GM12878 (cell line): Measurements from ENCODE around the gene LTBP4. TPM values are rescaled to one million over a fixed set of nuclear protein-coding genes. Genes with fewer than 3 reads are reported as not detected.

Source experiments
- ATAC-seq: fragments of 200-7000 bp; cut with Tn5 transposase; 3 replicates; pipeline ENCODE4 v1.9.1; 2020; ENCODE audit warnings: mild to moderate bottlenecking, moderate library complexity
- BruUV-seq: library from RNA; stranded (reverse); fragments of 400-500 nt; replicated peaks from 2 replicates; lab custom pipeline; 2021; lab: Mats Ljungman, UMichigan
- CTCF ChIA-PET: fragments of 300-600 bp; sonication (Branson Sonifier 250); formaldehyde crosslinking; extraction: SDS; loops from one replicate; lab custom pipeline; 2021; ENCODE audit warnings: inconsistent platforms; lab: Yijun Ruan, JAX
- POLR2A ChIA-PET: fragments of 350-600 bp; formaldehyde crosslinking; extraction: SDS; loops from one replicate; lab custom pipeline; 2021; ENCODE audit warnings: inconsistent platforms; lab: Charles Lee
- RAD21 ChIA-PET: fragments of 300-600 bp; sonication (Branson Sonifier 250); formaldehyde crosslinking; loops from one replicate; lab custom pipeline; 2023; ENCODE audit warnings: antibody characterized with exemption; ENCODE audit not compliant: unreplicated experiment; lab: Charles Lee
- SMC1A ChIA-PET: fragments of 300-600 bp; sonication (Branson Sonifier 250); formaldehyde crosslinking; loops from one replicate; lab custom pipeline; 2023; ENCODE audit not compliant: unreplicated experiment, uncharacterized antibody; lab: Charles Lee
- DNase-seq: peaks from one replicate; pipeline ENCODE4 v3.0.0-alpha.2; 2011; ENCODE audit warnings: low read depth, low spot score
- FAIRE-seq: peaks from 3 replicates; lab custom pipeline; 2011; peaks lifted over from hg19 to GRCh38; lab: Jason Lieb, UNC
- H2AFZ ChIP-seq: 2 replicates; pipeline ENCODE4 v1.6.0; 2011; ENCODE audit warnings: low read depth, low read length, control low read depth; ENCODE audit not compliant: control insufficient read depth
- H3K27ac ChIP-seq: 2 replicates; pipeline ENCODE4 v1.5.1; 2011; ENCODE audit warnings: control low read depth; ENCODE audit not compliant: control insufficient read depth, insufficient read depth
- H3K27me3 ChIP-seq, 2 experiments: replicated peaks in 1 of 2; 2 replicates each; pipeline versions ENCODE4 v1.6.0 to v1.6.1; 2011; ENCODE audit warnings: low read length in 1 of 2; ENCODE audit not compliant: control insufficient read depth in 2 of 2, insufficient read depth in 2 of 2
- H3K36me3 ChIP-seq, 2 experiments: 2 replicates each; pipeline ENCODE4 v1.5.1; 2011; ENCODE audit warnings: low read length in 1 of 2; ENCODE audit not compliant: control insufficient read depth in 2 of 2, insufficient read depth in 2 of 2
- H3K4me1 ChIP-seq: 2 replicates; pipeline ENCODE4 v1.6.1; 2011; ENCODE audit warnings: mild to moderate bottlenecking, low read length, moderate library complexity, mixed read lengths; ENCODE audit not compliant: control insufficient read depth, insufficient read depth
- H3K4me2 ChIP-seq: 2 replicates; pipeline ENCODE4 v1.6.0; 2011; ENCODE audit warnings: control low read depth; ENCODE audit not compliant: control insufficient read depth, insufficient read depth
- H3K4me3 ChIP-seq: fragments of 200-600 bp; sonication (generic); 2 replicates; pipeline ENCODE4 v1.5.1; 2016
- H3K79me2 ChIP-seq: 2 replicates; pipeline ENCODE4 v1.6.0; 2011; ENCODE audit warnings: low read length; ENCODE audit not compliant: control insufficient read depth, insufficient read depth
- H3K9ac ChIP-seq: 2 replicates; pipeline ENCODE4 v1.8.0; 2011; ENCODE audit warnings: low read length, control low read depth, mixed read lengths; ENCODE audit not compliant: control insufficient read depth, insufficient read depth
- H3K9me3 ChIP-seq: replicated peaks from 3 replicates; pipeline ENCODE4 v1.5.1; 2011; ENCODE audit warnings: mild to moderate bottlenecking, low read length; ENCODE audit not compliant: control insufficient read depth, insufficient read depth
- H4K20me1 ChIP-seq: 2 replicates; pipeline ENCODE4 v1.6.0; 2011; ENCODE audit not compliant: control insufficient read depth, insufficient read depth
- ASH2L ChIP-seq: fragments of 300-600, 200-600 bp; sonication (generic); IDR thresholded peaks from 2 replicates; pipeline ENCODE4 v1.6.1; 2017; ENCODE audit warnings: low read depth, mild to moderate bottlenecking, borderline replicate concordance
- ATF7 ChIP-seq: fragments of 450-650 bp; IDR thresholded peaks from 2 replicates; pipeline ENCODE4 v1.6.1; 2016; ENCODE audit warnings: low read depth, mild to moderate bottlenecking
- CBX3 ChIP-seq: fragments of 200-600 bp; sonication (generic); IDR thresholded peaks from 2 replicates; pipeline ENCODE4 v1.6.1; 2016; ENCODE audit warnings: low read depth, borderline replicate concordance
- HCFC1 ChIP-seq: fragments of 150-350 bp; IDR thresholded peaks from 2 replicates; pipeline ENCODE4 v1.6.1; 2014; ENCODE audit warnings: low read length
- HDGF ChIP-seq: fragments of 450-650 bp; IDR thresholded peaks from 2 replicates; pipeline ENCODE4 v1.6.1; 2016; ENCODE audit warnings: antibody characterized with exemption
- LARP7 ChIP-seq: fragments of 450-650 bp; IDR thresholded peaks from 2 replicates; pipeline ENCODE4 v1.6.1; 2017; ENCODE audit warnings: mild to moderate bottlenecking
- MXI1 ChIP-seq: fragments of 150-350 bp; IDR thresholded peaks from 2 replicates; pipeline ENCODE4 v1.6.1; 2011; ENCODE audit warnings: low read depth, mild to moderate bottlenecking, inconsistent platforms, low read length, improper control_type of control experiment
- MYC ChIP-seq: IDR thresholded peaks from 2 replicates; pipeline ENCODE4 v1.6.1; 2011; ENCODE audit warnings: mild to moderate bottlenecking, low read length, moderate library complexity, inconsistent platforms; ENCODE audit not compliant: insufficient read depth, insufficient replicate concordance, insufficient read length, severe bottlenecking
- PML ChIP-seq: IDR thresholded peaks from 2 replicates; pipeline ENCODE4 v1.6.1; 2012; ENCODE audit warnings: low read length, inconsistent platforms
- RFX5 ChIP-seq: IDR thresholded peaks from 2 replicates; pipeline ENCODE4 v1.6.1; 2011; ENCODE audit warnings: low read depth, low read length, improper control_type of control experiment
- SUZ12 ChIP-seq: fragments of 200-600 bp; sonication (generic); IDR thresholded peaks from one replicate; pipeline ENCODE4 v1.6.1; 2018; ENCODE audit warnings: antibody characterized with exemption, mild to moderate bottlenecking; ENCODE audit not compliant: unreplicated experiment
- YBX1 ChIP-seq: fragments of 450-650 bp; IDR thresholded peaks from 2 replicates; pipeline ENCODE4 v1.6.1; 2016; ENCODE audit warnings: antibody characterized with exemption
- WGBS: methylation state at CpG from one replicate; pipeline ENCODE4 v1.1.6; 2016; ENCODE audit warnings: low lambda C conversion rate; ENCODE audit not compliant: insufficient replicate concordance, insufficient coverage; ENCODE audit errors: missing lambda C conversion rate; 5-methylcytosine and 5-hydroxymethylcytosine counted together
- in situ Hi-C: fragments of 300-500 bp; cut with MboI; formaldehyde crosslinking; loops from 9 replicates; pipeline ENCODE4 v1.14.3; 2018; ENCODE audit warnings: mixed read lengths
- intact Hi-C: fragments of 100-400 bp; cut with micrococcal nuclease; formaldehyde crosslinking; loops from one replicate; pipeline ENCODE4 v1.14.2; 2022; ENCODE audit not compliant: unreplicated experiment
- polyA plus RNA-seq, 11 experiments: library from polyadenylated mRNA; depleted of rRNA in 4 of 11; unstranded in 6 of 11; stranded (reverse) in 5 of 11; fragments of >200 nt; fragmentation: Nextera tagmentation in 4 of 11; fragmentation: Illumina TruSeq in 1 of 11; extraction: Ambion mirVana in 4 of 11; extraction: Trizol in 1 of 11; gene quantifications; 1 replicate in 1 of 11; 2 replicates in 10 of 11; pipeline versions ENCODE4 v1.2.1 to v1.2.3, GENCODE V29; 2011 to 2016; ENCODE audit warnings: inconsistent platforms in 2 of 11, missing spikeins in 2 of 11, low read depth in 1 of 11
- total RNA-seq, 4 experiments: library from RNA; depleted of rRNA in 3 of 4; stranded (reverse); fragments of >200 nt in 3 of 4; fragmentation: Illumina TruSeq in 1 of 4; extraction: Trizol in 1 of 4; gene quantifications; 2 replicates each; pipeline versions ENCODE4 v1.2.1 to v1.2.3, GENCODE V29; 2013 to 2021
- TF ChIP-seq, protein P1 (sequence below): IDR thresholded peaks from 2 replicates; pipeline ENCODE4 v1.6.1; 2011; ENCODE audit warnings: borderline replicate concordance, low read depth, mild to moderate bottlenecking, moderate library complexity, low read length; ENCODE audit not compliant: insufficient read depth, poor library complexity, severe bottlenecking

LTBP4 gene
- total and polyA plus RNA-seq, 10 of the 15 experiments (the other 5 are each of a cell fraction or from before 2014, with no cell fraction given), result 0.09 to 34.6 (median 8.5) TPM; not detected in 1

DNA sequence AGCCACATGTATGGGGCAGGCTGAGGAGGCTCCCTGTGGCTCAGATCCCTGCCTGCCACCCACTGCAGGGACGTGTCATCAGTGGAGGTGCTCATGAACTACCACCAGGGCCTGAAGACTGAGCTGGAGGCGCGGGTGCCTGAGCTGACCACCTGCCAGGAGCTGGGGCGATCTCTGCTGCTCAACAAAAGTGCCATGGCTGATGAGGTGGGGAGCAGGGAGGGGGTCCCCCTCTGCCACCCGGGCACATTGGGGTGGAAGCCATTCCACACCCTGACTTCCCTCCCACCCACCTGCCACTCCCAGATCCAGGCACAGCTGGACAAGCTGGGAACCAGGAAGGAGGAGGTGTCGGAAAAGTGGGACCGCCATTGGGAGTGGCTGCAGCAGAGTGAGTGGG is 35.8 kb upstream of the LTBP4 start:
- no peak for ATAC-seq
- DNase-seq, result no peak
- intact Hi-C loops, result no loop called here
- Histone ChIP-seq H3K27ac (no peak overlapping the region), H3K4me1 (peaks cover 4% of the 10 kb centered on the region; the same call in 1 of the 2 replicates), H3K36me3 (no peaks in the 10 kb centered on the region), H3K4me3 (no peak overlapping the region), H3K79me2 (no peaks in the 10 kb centered on the region), H2AFZ (no peak overlapping the region), H4K20me1 (no peaks in the 10 kb centered on the region), H3K9me3 (no peaks in the 10 kb centered on the region), H3K27me3 (peaks cover 4 to 13% of the 10 kb centered on the region in 2 experiments; a peak in 3 of 4 replicates), H3K4me2 (no peak overlapping the region), H3K9ac (no peak overlapping the region)
- BruUV-seq, result no TSS peak
- RAD21 ChIA-PET, result no interaction called here
- 26% methylated on average over 7 of the region's 7 CpGs for WGBS
- FAIRE-seq, result no peak
- CTCF ChIA-PET, result no interaction called here
- in situ Hi-C loops, result no loop called here
- SMC1A ChIA-PET, result no interaction called here
- POLR2A ChIA-PET, result no interaction called here
- TF ChIP-seq LARP7 (no peak), RFX5 (no peak), YBX1 (no peak), HCFC1 (no peak), PML (no peak), CBX3 (no peak), SUZ12 (no peak), HDGF (no peak), ATF7 (no peak), ASH2L (no peak), MYC (no peak), MXI1 (no peak)
- TF ChIP-seq, protein P1, sequence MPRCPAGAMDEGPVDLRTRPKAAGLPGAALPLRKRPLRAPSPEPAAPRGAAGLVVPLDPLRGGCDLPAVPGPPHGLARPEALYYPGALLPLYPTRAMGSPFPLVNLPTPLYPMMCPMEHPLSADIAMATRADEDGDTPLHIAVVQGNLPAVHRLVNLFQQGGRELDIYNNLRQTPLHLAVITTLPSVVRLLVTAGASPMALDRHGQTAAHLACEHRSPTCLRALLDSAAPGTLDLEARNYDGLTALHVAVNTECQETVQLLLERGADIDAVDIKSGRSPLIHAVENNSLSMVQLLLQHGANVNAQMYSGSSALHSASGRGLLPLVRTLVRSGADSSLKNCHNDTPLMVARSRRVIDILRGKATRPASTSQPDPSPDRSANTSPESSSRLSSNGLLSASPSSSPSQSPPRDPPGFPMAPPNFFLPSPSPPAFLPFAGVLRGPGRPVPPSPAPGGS, result no peak
